HepG2 (cell line): ENCODE data around the gene PCSK6. TPM values are rescaled to one million over a fixed set of nuclear protein-coding genes. Genes with fewer than 3 reads are reported as not detected.

ENCODE experiments used
- ATAC-seq: fragments of 200-7000 bp; cut with Tn5 transposase; 3 replicates; pipeline ENCODE4 v1.9.1; 2020; ENCODE audit warnings: mild to moderate bottlenecking, moderate library complexity
- BruUV-seq: library from RNA; stranded (reverse); fragments of 400-500 nt; replicated peaks from 2 replicates; lab custom pipeline; 2021; lab: Mats Ljungman, UMichigan
- CTCF ChIA-PET: fragments of 300-600 bp; formaldehyde crosslinking; extraction: SDS; loops from one replicate; lab custom pipeline; 2021; ENCODE audit warnings: low total read pairs, inconsistent platforms, low intra/inter-chr PET ratio; lab: Yijun Ruan, JAX
- POLR2A ChIA-PET: fragments of 350-600 bp; sonication (Branson Sonifier 250); formaldehyde crosslinking; loops from one replicate; lab custom pipeline; 2020; ENCODE audit warnings: antibody characterized with exemption, inconsistent platforms; lab: Yijun Ruan, JAX
- DNase-seq: peaks from one replicate; pipeline ENCODE4 v3.0.0-alpha.2; 2015; ENCODE audit warnings: low spot score
- FAIRE-seq: peaks from 3 replicates; lab custom pipeline; 2011; peaks lifted over from hg19 to GRCh38; lab: Jason Lieb, UNC
- H2AFZ ChIP-seq: one replicate; pipeline ENCODE4 v1.6.1; 2011; ENCODE audit warnings: low read length, inconsistent platforms
- H3K27ac ChIP-seq: fragments of 300-600 bp; 3 replicates; pipeline ENCODE4 v1.8.0; 2011; ENCODE audit warnings: mixed run types, mild to moderate bottlenecking, mixed read lengths, low read length, inconsistent platforms; ENCODE audit not compliant: insufficient read depth; ENCODE audit errors: extremely low read length
- H3K27me3 ChIP-seq, 2 experiments: fragments of 200-600 bp in 1 of 2; 2 replicates in 1 of 2; 3 replicates in 1 of 2; pipeline versions ENCODE4 v1.6.0 to v1.8.0; 2011; ENCODE audit warnings: low read length in 2 of 2, mild to moderate bottlenecking in 2 of 2, moderate library complexity in 2 of 2, inconsistent platforms in 1 of 2; ENCODE audit not compliant: insufficient read depth in 2 of 2, control insufficient read depth in 1 of 2
- H3K36me3 ChIP-seq, 2 experiments: fragments of 200-600 bp in 1 of 2; replicated peaks in 1 of 2; 2 replicates in 1 of 2; 3 replicates in 1 of 2; pipeline versions ENCODE4 v1.5.1 to v1.8.0; 2011; ENCODE audit warnings: low read length in 2 of 2, inconsistent platforms in 1 of 2; ENCODE audit not compliant: insufficient read depth in 2 of 2, control insufficient read depth in 1 of 2
- H3K4me1 ChIP-seq: 2 replicates; pipeline ENCODE4 v1.5.1; 2012; ENCODE audit warnings: low read length, inconsistent platforms; ENCODE audit not compliant: insufficient read depth
- H3K4me2 ChIP-seq: 2 replicates; pipeline ENCODE4 v1.6.0; 2011; ENCODE audit warnings: low read depth, low read length, inconsistent platforms
- H3K4me3 ChIP-seq, 3 experiments: fragments of 200-600 bp in 1 of 3; sonication (generic), shearing (Covaris generic) in 1 of 3; replicated peaks in 1 of 3; 2 replicates each; pipeline ENCODE4 v1.5.1; 2011 to 2016; ENCODE audit warnings: low read length in 3 of 3, inconsistent platforms in 2 of 3, low read depth in 2 of 3, mild to moderate bottlenecking in 2 of 3, control low read depth in 1 of 3, mixed read lengths in 1 of 3; ENCODE audit not compliant: insufficient read depth in 1 of 3
- H3K79me2 ChIP-seq: one replicate; pipeline ENCODE4 v1.6.1; 2011; ENCODE audit warnings: low read length, inconsistent platforms; ENCODE audit not compliant: insufficient read depth
- H3K9ac ChIP-seq: 2 replicates; pipeline ENCODE4 v1.6.0; 2011; ENCODE audit warnings: mild to moderate bottlenecking, low read depth, low read length, inconsistent platforms; ENCODE audit not compliant: insufficient read depth
- H3K9me3 ChIP-seq: 2 replicates; pipeline ENCODE4 v1.5.1; 2012; ENCODE audit warnings: mild to moderate bottlenecking, low read length
- H4K20me1 ChIP-seq: 2 replicates; pipeline ENCODE4 v1.6.0; 2011; ENCODE audit warnings: inconsistent platforms, mild to moderate bottlenecking, low read length, moderate library complexity; ENCODE audit not compliant: insufficient read depth
- AHR ChIP-seq: IDR thresholded peaks from 2 replicates; pipeline ENCODE4 v1.6.1; 2018; ENCODE audit warnings: missing genetic modification reagents, missing compliant biosample characterization
- DNMT3B ChIP-seq: conservative IDR thresholded peaks from 2 replicates; pipeline ENCODE4 v1.6.1; 2016; ENCODE audit warnings: missing biosample characterization, control low read depth
- EP300 ChIP-seq, 3 experiments: sonication (generic) in 1 of 3; formaldehyde crosslinking in 1 of 3; IDR thresholded peaks; 2 replicates each; pipeline versions ENCODE4 v1.5.1 to v1.6.1; 2011 to 2020; ENCODE audit warnings: low read depth in 2 of 3, low read length in 2 of 3, borderline replicate concordance in 1 of 3, improper control_type of control experiment in 1 of 3, mild to moderate bottlenecking in 1 of 3, missing genetic modification reagents in 1 of 3, moderate library complexity in 1 of 3
- GFI1 ChIP-seq: sonication (generic); formaldehyde crosslinking; IDR thresholded peaks from 2 replicates; pipeline ENCODE4 v1.5.0; 2020; ENCODE audit warnings: missing genetic modification reagents, mild to moderate bottlenecking, borderline replicate concordance
- GPN1 ChIP-seq: sonication (generic); formaldehyde crosslinking; IDR thresholded peaks from 2 replicates; pipeline ENCODE4 v1.5.1; 2020; ENCODE audit warnings: missing genetic modification reagents, borderline replicate concordance
- MXI1 ChIP-seq: IDR thresholded peaks from 3 replicates; pipeline ENCODE4 v1.6.1; 2012; ENCODE audit warnings: low read depth, low read length, inconsistent platforms, borderline replicate concordance
- NCOR1 ChIP-seq: fragments of 200-600 bp; sonication (generic); IDR thresholded peaks from 2 replicates; pipeline ENCODE4 v1.7.0; 2017; ENCODE audit warnings: antibody characterized with exemption, low read length, borderline replicate concordance
- NR2F6 ChIP-seq, 2 experiments: IDR thresholded peaks; 2 replicates each; pipeline ENCODE4 v1.6.1; 2016; ENCODE audit warnings: antibody characterized with exemption in 1 of 2, mild to moderate bottlenecking in 1 of 2
- REPIN1 ChIP-seq: sonication (generic); formaldehyde crosslinking; IDR thresholded peaks from 2 replicates; pipeline ENCODE4 v1.8.0; 2022; ENCODE audit warnings: missing genetic modification reagents, low read depth, mild to moderate bottlenecking, borderline replicate concordance
- U2AF2 ChIP-seq: fragments of 200-400 bp; formaldehyde crosslinking; IDR thresholded peaks from 2 replicates; pipeline ENCODE4 v1.6.1; 2017; ENCODE audit warnings: low read depth, mild to moderate bottlenecking, low read length
- ZBTB8A ChIP-seq: sonication (generic); formaldehyde crosslinking; IDR thresholded peaks from 2 replicates; pipeline ENCODE4 v1.4.0; 2020; ENCODE audit warnings: mild to moderate bottlenecking, low read depth, missing genetic modification reagents, borderline replicate concordance
- ZNF251 ChIP-seq: sonication (generic); formaldehyde crosslinking; IDR thresholded peaks from 2 replicates; pipeline ENCODE4 v1.9.0; 2021; ENCODE audit warnings: mild to moderate bottlenecking, missing genetic modification reagents
- ZNF354B ChIP-seq: sonication (generic); formaldehyde crosslinking; IDR thresholded peaks from 2 replicates; pipeline ENCODE4 v1.8.0; 2022; ENCODE audit warnings: mild to moderate bottlenecking, missing genetic modification reagents
- ZNF724P ChIP-seq: sonication (generic); formaldehyde crosslinking; IDR thresholded peaks from 2 replicates; pipeline ENCODE4 v1.8.0; 2022; ENCODE audit warnings: missing genetic modification reagents, borderline replicate concordance
- ZNF777 ChIP-seq: sonication (generic); formaldehyde crosslinking; IDR thresholded peaks from 2 replicates; pipeline ENCODE4 v1.4.0; 2020; ENCODE audit warnings: missing genetic modification reagents
- ZSCAN21 ChIP-seq: sonication (generic); formaldehyde crosslinking; IDR thresholded peaks from 2 replicates; pipeline ENCODE4 v1.8.0; 2022; ENCODE audit warnings: mild to moderate bottlenecking, missing genetic modification reagents, moderate library complexity, borderline replicate concordance
- WGBS: methylation state at CpG from one replicate; pipeline ENCODE4 v1.1.6; 2017; ENCODE audit warnings: low lambda C conversion rate; 5-methylcytosine and 5-hydroxymethylcytosine counted together
- in situ Hi-C: cut with HindIII; loops from 2 replicates; pipeline ENCODE4 v1.10.0; 2017; ENCODE audit warnings: low pct_unique_long_range_greater_than_20kb; ENCODE audit not compliant: extremely low pct_ligation_motif_present
- intact Hi-C: fragments of 100-400 bp; cut with micrococcal nuclease; formaldehyde crosslinking; loops from one replicate; pipeline ENCODE4 v1.10.0; 2022; ENCODE audit not compliant: unreplicated experiment
- polyA plus RNA-seq, 8 experiments: library from polyadenylated mRNA; depleted of rRNA in 3 of 8; stranded (reverse) in 7 of 8; unstranded in 1 of 8; fragments of >200 nt; fragmentation: Illumina TruSeq in 4 of 8; extraction: Trizol in 4 of 8; gene quantifications; 2 replicates each; pipeline versions ENCODE4 v1.2.1 to v1.2.3, GENCODE V29; 2011 to 2016; ENCODE audit warnings: low read depth in 4 of 8, missing spikeins in 1 of 8, mixed read lengths in 1 of 8; ENCODE audit not compliant: insufficient read depth in 1 of 8
- total RNA-seq, 5 experiments: library from RNA; depleted of rRNA; stranded (reverse); fragments of >200 nt; fragmentation: Illumina TruSeq; extraction: Trizol; gene quantifications; 2 replicates each; pipeline ENCODE4 v1.2.3, GENCODE V29; 2016; ENCODE audit warnings: low read depth in 1 of 5
- TF ChIP-seq, protein P1 (sequence below): sonication (generic); formaldehyde crosslinking; conservative IDR thresholded peaks from 2 replicates; pipeline ENCODE4 v1.5.0; 2020; ENCODE audit warnings: missing genetic modification reagents
- TF ChIP-seq, protein P2 (sequence below): sonication (generic); formaldehyde crosslinking; IDR thresholded peaks from 2 replicates; pipeline ENCODE4 v1.4.0; 2020; ENCODE audit warnings: missing genetic modification reagents

Gene PCSK6
- total and polyA plus RNA-seq, 2 of the 13 experiments (the other 11 are each of a cell fraction or from before 2014, with no cell fraction given) = 56.5 to 155 TPM

DNA sequence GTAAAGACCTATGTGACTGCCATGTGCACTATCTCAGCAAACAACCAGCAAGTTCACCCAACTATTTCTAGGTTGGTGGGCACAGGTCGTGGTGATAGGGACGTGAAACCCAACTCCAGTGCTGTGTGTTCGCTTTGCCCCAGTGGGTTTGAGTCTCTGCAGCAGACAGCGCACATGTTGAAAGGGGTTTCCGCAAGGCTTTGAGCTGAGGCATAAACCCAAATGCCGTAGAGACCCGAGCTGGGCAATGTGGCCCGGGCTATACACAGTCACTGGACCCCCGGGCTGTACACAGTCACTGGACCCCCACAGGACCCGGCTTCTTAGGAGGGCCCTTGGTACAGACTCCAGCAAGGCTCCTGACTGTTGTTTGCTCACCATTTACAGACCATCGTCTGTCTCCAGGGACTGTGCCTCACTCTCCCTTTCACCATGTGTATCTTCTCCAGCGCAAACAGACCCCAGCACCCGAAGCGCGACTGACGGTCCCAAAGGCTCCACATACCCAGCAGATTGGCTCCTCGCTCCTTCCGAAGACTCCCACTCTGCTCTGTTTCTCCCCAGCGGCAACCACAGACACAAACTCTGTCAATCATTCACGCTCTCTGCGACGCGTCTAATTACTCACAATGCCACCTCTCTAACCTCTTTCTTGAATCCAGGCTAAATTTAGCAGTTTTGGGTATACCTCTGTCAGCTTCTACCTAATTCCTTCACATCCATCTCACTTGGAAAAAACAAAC is 31.2 kb downstream of the PCSK6 start:
- POLR2A ChIA-PET = interaction anchor here (1.1 to 1.4 kb wide), 2 partner anchors 20 to 30 kb away, joined by 3 to 4 read pairs; no protein-coding TSS in a partner anchor
- ATAC-seq = no peak
- TF ChIP-seq REPIN1 (CRISPR knock-in tag) = no peak
- TF ChIP-seq ZNF724P (CRISPR knock-in tag) = no peak
- no peak for TF ChIP-seq ZNF777
- no peak for TF ChIP-seq GFI1 (CRISPR knock-in tag)
- TF ChIP-seq ZBTB8A (CRISPR knock-in tag) = no peak
- TF ChIP-seq NCOR1 = no peak
- no peak for TF ChIP-seq EP300 (IDR thresholded peaks at IDR 0.05; ENCODE audit: low read depth in 2 of 2, low read length in 2 of 2)
- TF ChIP-seq EP300 (CRISPR knock-in tag; IDR thresholded peaks at IDR 0.05; ENCODE audit: borderline replicate concordance) = no peak
- no peak for TF ChIP-seq DNMT3B (CRISPR knock-in tag)
- TF ChIP-seq GPN1 (CRISPR knock-in tag) = no peak
- no peak for TF ChIP-seq NR2F6 (IDR thresholded peaks at IDR 0.05)
- TF ChIP-seq NR2F6 (CRISPR knock-in tag; IDR thresholded peaks at IDR 0.05) = no peak
- TF ChIP-seq ZNF251 (CRISPR knock-in tag) = no peak
- TF ChIP-seq MXI1 = no peak
- TF ChIP-seq, protein P1, sequence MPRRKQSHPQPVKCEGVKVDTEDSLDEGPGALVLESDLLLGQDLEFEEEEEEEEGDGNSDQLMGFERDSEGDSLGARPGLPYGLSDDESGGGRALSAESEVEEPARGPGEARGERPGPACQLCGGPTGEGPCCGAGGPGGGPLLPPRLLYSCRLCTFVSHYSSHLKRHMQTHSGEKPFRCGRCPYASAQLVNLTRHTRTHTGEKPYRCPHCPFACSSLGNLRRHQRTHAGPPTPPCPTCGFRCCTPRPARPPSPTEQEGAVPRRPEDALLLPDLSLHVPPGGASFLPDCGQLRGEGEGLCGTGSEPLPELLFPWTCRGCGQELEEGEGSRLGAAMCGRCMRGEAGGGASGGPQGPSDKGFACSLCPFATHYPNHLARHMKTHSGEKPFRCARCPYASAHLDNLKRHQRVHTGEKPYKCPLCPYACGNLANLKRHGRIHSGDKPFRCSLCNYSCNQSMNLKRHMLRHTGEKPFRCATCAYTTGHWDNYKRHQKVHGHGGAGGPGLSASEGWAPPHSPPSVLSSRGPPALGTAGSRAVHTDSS (CRISPR knock-in tag) = no peak
- TF ChIP-seq, protein P2, sequence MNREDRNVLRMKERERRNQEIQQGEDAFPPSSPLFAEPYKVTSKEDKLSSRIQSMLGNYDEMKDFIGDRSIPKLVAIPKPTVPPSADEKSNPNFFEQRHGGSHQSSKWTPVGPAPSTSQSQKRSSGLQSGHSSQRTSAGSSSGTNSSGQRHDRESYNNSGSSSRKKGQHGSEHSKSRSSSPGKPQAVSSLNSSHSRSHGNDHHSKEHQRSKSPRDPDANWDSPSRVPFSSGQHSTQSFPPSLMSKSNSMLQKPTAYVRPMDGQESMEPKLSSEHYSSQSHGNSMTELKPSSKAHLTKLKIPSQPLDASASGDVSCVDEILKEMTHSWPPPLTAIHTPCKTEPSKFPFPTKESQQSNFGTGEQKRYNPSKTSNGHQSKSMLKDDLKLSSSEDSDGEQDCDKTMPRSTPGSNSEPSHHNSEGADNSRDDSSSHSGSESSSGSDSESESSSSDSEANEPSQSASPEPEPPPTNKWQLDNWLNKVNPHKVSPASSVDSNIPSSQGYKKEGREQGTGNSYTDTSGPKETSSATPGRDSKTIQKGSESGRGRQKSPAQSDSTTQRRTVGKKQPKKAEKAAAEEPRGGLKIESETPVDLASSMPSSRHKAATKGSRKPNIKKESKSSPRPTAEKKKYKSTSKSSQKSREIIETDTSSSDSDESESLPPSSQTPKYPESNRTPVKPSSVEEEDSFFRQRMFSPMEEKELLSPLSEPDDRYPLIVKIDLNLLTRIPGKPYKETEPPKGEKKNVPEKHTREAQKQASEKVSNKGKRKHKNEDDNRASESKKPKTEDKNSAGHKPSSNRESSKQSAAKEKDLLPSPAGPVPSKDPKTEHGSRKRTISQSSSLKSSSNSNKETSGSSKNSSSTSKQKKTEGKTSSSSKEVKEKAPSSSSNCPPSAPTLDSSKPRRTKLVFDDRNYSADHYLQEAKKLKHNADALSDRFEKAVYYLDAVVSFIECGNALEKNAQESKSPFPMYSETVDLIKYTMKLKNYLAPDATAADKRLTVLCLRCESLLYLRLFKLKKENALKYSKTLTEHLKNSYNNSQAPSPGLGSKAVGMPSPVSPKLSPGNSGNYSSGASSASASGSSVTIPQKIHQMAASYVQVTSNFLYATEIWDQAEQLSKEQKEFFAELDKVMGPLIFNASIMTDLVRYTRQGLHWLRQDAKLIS (CRISPR knock-in tag) = no peak
- no peak for TF ChIP-seq AHR
- TF ChIP-seq ZNF354B (CRISPR knock-in tag) = no peak
- TF ChIP-seq ZSCAN21 (CRISPR knock-in tag) = no peak
- no peak for TF ChIP-seq U2AF2

More for the DNA sequence above, 31.2 kb downstream of the PCSK6 start:
- Histone ChIP-seq H3K79me2 (peaks cover 94% of the 10 kb centered on the region), H2AFZ (no peak overlapping the region), H3K4me2 (no peak overlapping the region), H3K27ac (no peak overlapping the region), H3K9ac (no peak overlapping the region), H3K36me3 (peaks cover 0 to 4% of the 10 kb centered on the region in 2 experiments; a peak in 3 of 5 replicates), H4K20me1 (no peaks in the 10 kb centered on the region), H3K4me3 (no peak overlapping the region), H3K9me3 (no peaks in the 10 kb centered on the region), H3K4me1 (peaks cover 75% of the 10 kb centered on the region), H3K27me3 (no peaks in the 10 kb centered on the region)
- CTCF ChIA-PET = no interaction called here
- no peak for FAIRE-seq
- in situ Hi-C loops (no loop called here), intact Hi-C loops (no loop called here)
- BruUV-seq = no TSS peak
- WGBS = 96% methylated on average over 19 of the region's 23 CpGs
- no peak for DNase-seq
